Ishikawa (cell line): ENCODE data around the gene CYP8B1.
A peak's percentile ranks its signal among the peaks of the same experiment; 100 is the strongest.

Experiments used
- CEBPB ChIP-seq: IDR thresholded peaks from 2 replicates; pipeline ENCODE4 v1.6.1; 2012
- CREB1 ChIP-seq: IDR thresholded peaks from 2 replicates; pipeline ENCODE4 v1.6.1; 2012; ENCODE audit warnings: low read depth
- EGR1 ChIP-seq: IDR thresholded peaks from 2 replicates; pipeline ENCODE4 v1.6.1; 2012
- EP300 ChIP-seq: IDR thresholded peaks from 2 replicates; pipeline ENCODE4 v1.6.1; 2012; ENCODE audit warnings: borderline replicate concordance
- FOXM1 ChIP-seq: IDR thresholded peaks from 2 replicates; pipeline ENCODE4 v1.6.1; 2012; ENCODE audit warnings: low read depth, borderline replicate concordance
- MAX ChIP-seq: IDR thresholded peaks from 2 replicates; pipeline ENCODE4 v1.6.1; 2012
- NFIC ChIP-seq: IDR thresholded peaks from 2 replicates; pipeline ENCODE4 v1.6.1; 2012
- RAD21 ChIP-seq: IDR thresholded peaks from 2 replicates; pipeline ENCODE4 v1.6.1; 2012; ENCODE audit warnings: low read depth
- TAF1 ChIP-seq: IDR thresholded peaks from 2 replicates; pipeline ENCODE4 v1.6.1; 2012; ENCODE audit warnings: low read depth, mild to moderate bottlenecking
- TCF12 ChIP-seq: IDR thresholded peaks from 2 replicates; pipeline ENCODE4 v1.6.1; 2012; ENCODE audit warnings: low read depth
- TEAD4 ChIP-seq: IDR thresholded peaks from 2 replicates; pipeline ENCODE4 v1.6.1; 2012
- USF1 ChIP-seq: IDR thresholded peaks from 2 replicates; pipeline ENCODE4 v1.6.1; 2012
- YY1 ChIP-seq: IDR thresholded peaks from 2 replicates; pipeline ENCODE4 v1.6.1; 2012; ENCODE audit warnings: low read depth
- ZBTB7A ChIP-seq: IDR thresholded peaks from 2 replicates; pipeline ENCODE4 v1.6.1; 2012; ENCODE audit warnings: low read depth
- TF ChIP-seq, protein P1 (sequence below): IDR thresholded peaks from 2 replicates; pipeline ENCODE4 v1.6.1; 2012; ENCODE audit warnings: low read depth, mild to moderate bottlenecking

The CYP8B1 gene

GRCh38 chr3:42875325-42876151 is at the start of gene CYP8B1:
CYP8B1 (minus strand) TSS chr3:42875879; CDS start chr3:42875816, 63 bp downstream.
- no peak for TF ChIP-seq MAX
- TF ChIP-seq, protein P1, sequence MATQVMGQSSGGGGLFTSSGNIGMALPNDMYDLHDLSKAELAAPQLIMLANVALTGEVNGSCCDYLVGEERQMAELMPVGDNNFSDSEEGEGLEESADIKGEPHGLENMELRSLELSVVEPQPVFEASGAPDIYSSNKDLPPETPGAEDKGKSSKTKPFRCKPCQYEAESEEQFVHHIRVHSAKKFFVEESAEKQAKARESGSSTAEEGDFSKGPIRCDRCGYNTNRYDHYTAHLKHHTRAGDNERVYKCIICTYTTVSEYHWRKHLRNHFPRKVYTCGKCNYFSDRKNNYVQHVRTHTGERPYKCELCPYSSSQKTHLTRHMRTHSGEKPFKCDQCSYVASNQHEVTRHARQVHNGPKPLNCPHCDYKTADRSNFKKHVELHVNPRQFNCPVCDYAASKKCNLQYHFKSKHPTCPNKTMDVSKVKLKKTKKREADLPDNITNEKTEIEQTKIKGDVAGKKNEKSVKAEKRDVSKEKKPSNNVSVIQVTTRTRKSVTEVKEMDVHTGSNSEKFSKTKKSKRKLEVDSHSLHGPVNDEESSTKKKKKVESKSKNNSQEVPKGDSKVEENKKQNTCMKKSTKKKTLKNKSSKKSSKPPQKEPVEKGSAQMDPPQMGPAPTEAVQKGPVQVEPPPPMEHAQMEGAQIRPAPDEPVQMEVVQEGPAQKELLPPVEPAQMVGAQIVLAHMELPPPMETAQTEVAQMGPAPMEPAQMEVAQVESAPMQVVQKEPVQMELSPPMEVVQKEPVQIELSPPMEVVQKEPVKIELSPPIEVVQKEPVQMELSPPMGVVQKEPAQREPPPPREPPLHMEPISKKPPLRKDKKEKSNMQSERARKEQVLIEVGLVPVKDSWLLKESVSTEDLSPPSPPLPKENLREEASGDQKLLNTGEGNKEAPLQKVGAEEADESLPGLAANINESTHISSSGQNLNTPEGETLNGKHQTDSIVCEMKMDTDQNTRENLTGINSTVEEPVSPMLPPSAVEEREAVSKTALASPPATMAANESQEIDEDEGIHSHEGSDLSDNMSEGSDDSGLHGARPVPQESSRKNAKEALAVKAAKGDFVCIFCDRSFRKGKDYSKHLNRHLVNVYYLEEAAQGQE = no peak
- TF ChIP-seq CREB1 = no peak
- TF ChIP-seq FOXM1 = no peak
- no peak for TF ChIP-seq TEAD4
- TF ChIP-seq TCF12 = no peak
- TF ChIP-seq YY1 = no peak
- TF ChIP-seq EGR1 = no peak
- TF ChIP-seq ZBTB7A = no peak

- no peak for TF ChIP-seq EP300
- TF ChIP-seq TCF12 = no peak
- TF ChIP-seq RAD21 = no peak
- no peak for TF ChIP-seq MAX
- TF ChIP-seq, protein P1 = no peak
- TF ChIP-seq TAF1 = no peak
- TF ChIP-seq YY1 = no peak
- no peak for TF ChIP-seq USF1
Measured at GRCh38 chr3:42923606-42924005, 47.9 kb upstream of the CYP8B1 start.

DNA sequence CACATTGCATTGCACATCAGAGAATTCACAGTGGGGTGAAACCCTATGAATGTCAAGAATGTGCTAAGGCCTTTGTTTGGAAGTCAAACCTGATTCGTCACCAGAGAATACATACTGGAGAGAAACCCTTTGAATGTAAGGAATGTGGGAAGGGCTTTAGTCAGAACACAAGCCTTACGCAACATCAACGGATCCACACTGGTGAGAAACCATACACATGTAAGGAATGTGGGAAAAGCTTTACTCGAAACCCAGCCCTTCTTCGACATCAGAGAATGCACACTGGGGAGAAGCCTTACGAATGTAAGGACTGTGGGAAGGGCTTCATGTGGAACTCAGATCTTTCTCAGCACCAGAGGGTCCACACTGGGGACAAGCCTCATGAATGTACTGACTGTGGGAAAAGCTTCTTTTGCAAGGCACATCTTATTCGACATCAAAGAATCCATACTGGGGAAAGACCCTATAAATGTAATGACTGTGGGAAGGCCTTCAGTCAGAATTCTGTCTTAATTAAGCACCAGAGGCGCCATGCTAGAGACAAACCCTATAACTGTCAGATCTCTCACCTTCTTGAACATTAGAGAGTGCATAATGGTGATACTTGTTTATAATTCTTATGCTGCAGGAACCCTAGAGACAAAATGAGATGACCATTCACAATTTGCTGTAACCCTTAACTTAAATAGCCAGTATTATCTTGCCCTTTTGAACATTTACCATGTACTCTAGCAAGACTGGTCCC is 39.3 kb upstream of the CYP8B1 start:
- peak; percentile 37; the same call in 1 of the 2 replicates for TF ChIP-seq TEAD4
- TF ChIP-seq CEBPB = 0 out of 2 replicates have a peak, but pooled peaks have one; percentile 30
- no peak for TF ChIP-seq USF1
- TF ChIP-seq YY1 = no peak

- TF ChIP-seq FOXM1 (no peak), EP300 (no peak), EGR1 (no peak), MAX (no peak), TCF12 (no peak), TEAD4 (no peak)
Measured at GRCh38 chr3:42911551-42911950, 35.9 kb upstream of the CYP8B1 start.

DNA sequence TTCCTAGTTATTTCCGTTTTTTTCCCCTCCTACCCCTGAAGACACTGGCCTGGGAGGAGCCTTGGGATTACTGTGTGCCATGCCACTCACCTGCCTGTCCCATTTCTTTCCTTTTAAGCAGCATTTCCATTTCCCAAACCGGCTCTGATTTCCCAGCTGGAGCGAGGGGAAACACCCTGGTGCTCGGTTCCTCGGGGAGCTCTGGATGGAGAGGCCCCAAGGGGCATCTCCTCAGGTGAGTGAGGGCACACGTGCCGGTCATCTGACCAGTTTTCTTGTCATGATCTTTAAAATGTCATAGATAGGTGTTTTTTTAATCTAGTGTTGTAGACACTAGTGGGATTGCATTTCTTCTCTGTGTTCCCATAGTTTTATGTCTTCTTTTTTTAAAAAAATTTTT is 33.0 kb upstream of the CYP8B1 start:
- TF ChIP-seq NFIC = no peak
- no peak for TF ChIP-seq MAX
- TF ChIP-seq RAD21 = no peak
- TF ChIP-seq EGR1 = no peak
- no peak for TF ChIP-seq TAF1
- TF ChIP-seq USF1 = no peak
- no peak for TF ChIP-seq YY1
- TF ChIP-seq TEAD4 = no peak
- TF ChIP-seq, protein P1 = no peak
- TF ChIP-seq ZBTB7A = no peak
